Esophagus squamous epithelium (tissue), 4 donors: ENCODE data around the gene SLC51B.
"Not testable (repeated sequence)": the region's sequence is repeated elsewhere in the genome, so short reads cannot be mapped to it uniquely, and the experiment has no call there.

ENCODE experiments used
- CTCF ChIP-seq, 6 experiments: fragments of 450-650 bp in 4 of 6; fragments of 200-600 bp in 2 of 6; sonication (generic) in 2 of 6; IDR thresholded peaks; one replicate each; pipeline ENCODE4 v1.5.1; 2016 to 2019; ENCODE audit warnings: antibody characterized with exemption in 6 of 6, mild to moderate bottlenecking in 4 of 6, moderate library complexity in 4 of 6
- POLR2A ChIP-seq, 4 donors: fragments of 450-650 bp; IDR thresholded peaks; one replicate each; pipeline ENCODE4 v1.6.1; 2017; ENCODE audit warnings: antibody characterized with exemption in 4 of 4, mild to moderate bottlenecking in 4 of 4, moderate library complexity in 3 of 4

DNA sequence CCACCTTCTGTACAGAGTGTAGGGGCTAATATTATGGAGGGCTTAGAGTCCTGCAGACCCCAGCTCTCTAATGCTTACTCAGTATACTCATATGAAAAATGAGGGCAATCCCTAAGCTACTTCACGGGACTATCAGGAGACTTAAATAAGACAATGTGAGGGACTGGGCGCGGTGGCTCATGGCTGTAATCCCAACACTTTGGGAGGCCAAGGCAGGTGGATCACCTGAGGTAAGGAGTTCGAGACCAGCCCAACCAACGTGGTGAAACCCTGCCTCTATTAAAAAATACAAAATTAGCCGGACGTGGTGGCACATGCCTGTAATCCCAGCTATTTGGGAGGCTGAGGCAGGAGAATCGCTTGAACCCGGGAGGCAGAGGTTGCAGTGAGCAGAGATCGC lies 54.6 kb downstream of the SLC51B start:
- TF ChIP-seq CTCF, POLR2A (IDR thresholded peaks at IDR 0.05): not testable (repeated sequence)
